HepG2 (cell line): Measurements from ENCODE around the gene APRT. TPM values are rescaled to one million over a fixed set of nuclear protein-coding genes. Genes with fewer than 3 reads are reported as not detected.

Source experiments
- BORCS8-MEF2B ChIP-seq: sonication (generic); formaldehyde crosslinking; IDR thresholded peaks from 2 replicates; pipeline ENCODE4 v1.8.0; 2022; ENCODE audit warnings: mild to moderate bottlenecking, missing genetic modification reagents
- GPBP1L1 ChIP-seq: sonication (generic); formaldehyde crosslinking; IDR thresholded peaks from 2 replicates; pipeline ENCODE4 v1.5.0; 2020; ENCODE audit warnings: mild to moderate bottlenecking, missing genetic modification reagents
- HNRNPLL ChIP-seq: fragments of 200-400 bp; formaldehyde crosslinking; IDR thresholded peaks from 2 replicates; pipeline ENCODE4 v1.6.1; 2017; ENCODE audit warnings: mild to moderate bottlenecking, low read depth, low read length; ENCODE audit not compliant: poor library complexity, severe bottlenecking
- IKZF4 ChIP-seq: sonication (generic); formaldehyde crosslinking; IDR thresholded peaks from 2 replicates; pipeline ENCODE4 v1.5.1; 2020; ENCODE audit warnings: borderline replicate concordance, mild to moderate bottlenecking, low read depth, missing genetic modification reagents; ENCODE audit errors: not compliant biosample characterization
- KLF15 ChIP-seq: sonication (generic); formaldehyde crosslinking; IDR thresholded peaks from 2 replicates; pipeline ENCODE4 v1.8.1; 2023; ENCODE audit warnings: borderline replicate concordance, mild to moderate bottlenecking, inconsistent platforms, missing genetic modification reagents, mixed read lengths
- KLF16 ChIP-seq, 2 experiments: sonication (generic) in 1 of 2; formaldehyde crosslinking in 1 of 2; IDR thresholded peaks; 2 replicates each; pipeline versions ENCODE4 v1.6.1 to v1.8.0; 2016 to 2023; ENCODE audit warnings: missing genetic modification reagents in 2 of 2, missing compliant biosample characterization in 1 of 2
- MTF1 ChIP-seq: sonication (generic); formaldehyde crosslinking; IDR thresholded peaks from 2 replicates; pipeline ENCODE4 v1.5.0; 2020; ENCODE audit warnings: missing genetic modification reagents
- NFYB ChIP-seq: sonication (generic); formaldehyde crosslinking; IDR thresholded peaks from 2 replicates; pipeline ENCODE4 v1.4.0; 2020; ENCODE audit warnings: missing genetic modification reagents
- PITX1 ChIP-seq: sonication (generic); formaldehyde crosslinking; IDR thresholded peaks from 2 replicates; pipeline ENCODE4 v1.5.1; 2020; ENCODE audit warnings: mild to moderate bottlenecking, missing genetic modification reagents
- RBM39 ChIP-seq: fragments of 200-400 bp; formaldehyde crosslinking; IDR thresholded peaks from one replicate; pipeline ENCODE4 v1.6.1; 2018; ENCODE audit warnings: antibody characterized with exemption, mild to moderate bottlenecking, low read depth, low read length; ENCODE audit not compliant: poor library complexity, severe bottlenecking
- REL ChIP-seq: sonication (generic); formaldehyde crosslinking; conservative IDR thresholded peaks from 2 replicates; pipeline ENCODE4 v1.8.0; 2022; ENCODE audit warnings: mild to moderate bottlenecking, missing genetic modification reagents, moderate library complexity
- TBL1XR1 ChIP-seq: fragments of 150-350 bp; IDR thresholded peaks from 2 replicates; pipeline ENCODE4 v1.6.1; 2014; ENCODE audit warnings: borderline replicate concordance, low read length; ENCODE audit not compliant: partially characterized antibody
- XBP1 ChIP-seq: sonication (generic); formaldehyde crosslinking; IDR thresholded peaks from 2 replicates; pipeline ENCODE4 v1.5.0; 2020; ENCODE audit warnings: missing genetic modification reagents
- YY1 ChIP-seq: IDR thresholded peaks from 2 replicates; pipeline ENCODE4 v1.6.1; 2011; ENCODE audit warnings: low read length, low read depth, moderate library complexity, mild to moderate bottlenecking; ENCODE audit not compliant: insufficient read depth, insufficient replicate concordance
- ZBTB38 ChIP-seq: sonication (generic); formaldehyde crosslinking; IDR thresholded peaks from 2 replicates; pipeline ENCODE4 v1.5.1; 2020; ENCODE audit warnings: mild to moderate bottlenecking, missing genetic modification reagents
- ZNF138 ChIP-seq: sonication (generic); formaldehyde crosslinking; IDR thresholded peaks from 2 replicates; pipeline ENCODE4 v1.5.0; 2020; ENCODE audit warnings: mild to moderate bottlenecking, low read depth, missing genetic modification reagents
- ZNF263 ChIP-seq: sonication (generic); formaldehyde crosslinking; IDR thresholded peaks from 2 replicates; pipeline ENCODE4 v1.4.0; 2020; ENCODE audit warnings: missing genetic modification reagents
- ZNF367 ChIP-seq: sonication (generic); formaldehyde crosslinking; IDR thresholded peaks from 2 replicates; pipeline ENCODE4 v1.4.0; 2020; ENCODE audit warnings: missing genetic modification reagents, borderline replicate concordance
- ZNF512B ChIP-seq: sonication (generic); formaldehyde crosslinking; IDR thresholded peaks from 2 replicates; pipeline ENCODE4 v1.5.1; 2020; ENCODE audit warnings: missing genetic modification reagents, mild to moderate bottlenecking, borderline replicate concordance
- ZSCAN9 ChIP-seq: IDR thresholded peaks from 2 replicates; pipeline ENCODE4 v1.6.1; 2016; ENCODE audit warnings: borderline replicate concordance
- polyA plus RNA-seq, 8 experiments: library from polyadenylated mRNA; depleted of rRNA in 3 of 8; stranded (reverse) in 7 of 8; unstranded in 1 of 8; fragments of >200 nt; fragmentation: Illumina TruSeq in 4 of 8; extraction: Trizol in 4 of 8; gene quantifications; 2 replicates each; pipeline versions ENCODE4 v1.2.1 to v1.2.3, GENCODE V29; 2011 to 2016; ENCODE audit warnings: low read depth in 4 of 8, missing spikeins in 1 of 8, mixed read lengths in 1 of 8; ENCODE audit not compliant: insufficient read depth in 1 of 8
- total RNA-seq, 5 experiments: library from RNA; depleted of rRNA; stranded (reverse); fragments of >200 nt; fragmentation: Illumina TruSeq; extraction: Trizol; gene quantifications; 2 replicates each; pipeline ENCODE4 v1.2.3, GENCODE V29; 2016; ENCODE audit warnings: low read depth in 1 of 5
- TF ChIP-seq, protein P1 (sequence below): sonication (generic); formaldehyde crosslinking; IDR thresholded peaks from 2 replicates; pipeline ENCODE4 v1.8.0; 2022; ENCODE audit warnings: mild to moderate bottlenecking, missing genetic modification reagents, moderate library complexity

Gene APRT
- total and polyA plus RNA-seq, 2 of the 13 experiments (the other 11 are each of a cell fraction or from before 2014, with no cell fraction given): 155 to 242 TPM

GRCh38 chr16:88781140-88782077 lies 30.3 kb downstream of the APRT start (continued):
- no peak for TF ChIP-seq GPBP1L1 (CRISPR knock-in tag)
- TF ChIP-seq ZNF138 (CRISPR knock-in tag): no peak
- no peak for TF ChIP-seq MTF1 (CRISPR knock-in tag)
- TF ChIP-seq NFYB (CRISPR knock-in tag): no peak
- TF ChIP-seq HNRNPLL: peak; percentile 14
- no peak for TF ChIP-seq ZSCAN9 (CRISPR knock-in tag)
- no peak for TF ChIP-seq ZNF367 (CRISPR knock-in tag)
- no peak for TF ChIP-seq ZNF512B (CRISPR knock-in tag)
- TF ChIP-seq IKZF4 (CRISPR knock-in tag): no peak
- no peak for TF ChIP-seq KLF16 (CRISPR knock-in tag; IDR thresholded peaks at IDR 0.05)
- TF ChIP-seq KLF15 (CRISPR knock-in tag): no peak
- TF ChIP-seq YY1: no peak
- TF ChIP-seq ZBTB38 (CRISPR knock-in tag): peak; percentile 77
- no peak for TF ChIP-seq ZNF263 (CRISPR knock-in tag)
- TF ChIP-seq XBP1 (CRISPR knock-in tag): no peak
- TF ChIP-seq, protein P1, sequence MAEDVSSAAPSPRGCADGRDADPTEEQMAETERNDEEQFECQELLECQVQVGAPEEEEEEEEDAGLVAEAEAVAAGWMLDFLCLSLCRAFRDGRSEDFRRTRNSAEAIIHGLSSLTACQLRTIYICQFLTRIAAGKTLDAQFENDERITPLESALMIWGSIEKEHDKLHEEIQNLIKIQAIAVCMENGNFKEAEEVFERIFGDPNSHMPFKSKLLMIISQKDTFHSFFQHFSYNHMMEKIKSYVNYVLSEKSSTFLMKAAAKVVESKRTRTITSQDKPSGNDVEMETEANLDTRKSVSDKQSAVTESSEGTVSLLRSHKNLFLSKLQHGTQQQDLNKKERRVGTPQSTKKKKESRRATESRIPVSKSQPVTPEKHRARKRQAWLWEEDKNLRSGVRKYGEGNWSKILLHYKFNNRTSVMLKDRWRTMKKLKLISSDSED (CRISPR knock-in tag): no peak
- no peak for TF ChIP-seq TBL1XR1
- no peak for TF ChIP-seq RBM39
- TF ChIP-seq PITX1 (CRISPR knock-in tag): no peak
- 0 out of 2 replicates have a peak, but pooled peaks have one; percentile 21 for TF ChIP-seq BORCS8-MEF2B
- no peak for TF ChIP-seq REL
